Endothelial cell (in vitro differentiated cells): ENCODE results near the gene EDDM13. TPM values are rescaled to one million over a fixed set of nuclear protein-coding genes. Genes with fewer than 3 reads are reported as not detected.
"Not testable (repeated sequence)": the region's sequence is repeated elsewhere in the genome, so short reads cannot be mapped to it uniquely, and the experiment has no call there.

Experiments used
- DNase-seq: peaks from one replicate; pipeline ENCODE4 v3.0.0; 2021; ENCODE audit warnings: low spot score
- H3K27ac Mint-ChIP-seq: one replicate; pipeline ENCODE4 v1.8.0; 2021; ENCODE audit warnings: mixed read lengths, inconsistent platforms; ENCODE audit not compliant: unreplicated experiment
- H3K27me3 Mint-ChIP-seq: one replicate; pipeline ENCODE4 v1.8.0; 2021; ENCODE audit warnings: mild to moderate bottlenecking, moderate library complexity, mixed read lengths, inconsistent platforms; ENCODE audit not compliant: unreplicated experiment
- H3K36me3 Mint-ChIP-seq: one replicate; pipeline ENCODE4 v1.8.0; 2021; ENCODE audit warnings: mild to moderate bottlenecking, low read depth, mixed read lengths, inconsistent platforms; ENCODE audit not compliant: unreplicated experiment
- H3K4me1 Mint-ChIP-seq: one replicate; pipeline ENCODE4 v1.8.0; 2021; ENCODE audit warnings: mild to moderate bottlenecking, mixed read lengths, inconsistent platforms; ENCODE audit not compliant: unreplicated experiment
- H3K4me3 Mint-ChIP-seq: one replicate; pipeline ENCODE4 v1.8.0; 2021; ENCODE audit warnings: mild to moderate bottlenecking, mixed read lengths, inconsistent platforms; ENCODE audit not compliant: unreplicated experiment
- H3K9me3 Mint-ChIP-seq: one replicate; pipeline ENCODE4 v1.8.0; 2021; ENCODE audit warnings: mixed read lengths, inconsistent platforms; ENCODE audit not compliant: unreplicated experiment
- total RNA-seq: library from RNA; stranded (reverse); fragmentation: NEBNext Ultra II Directional; extraction: Animal tissue kit (Norgen Biotek cat#: 25700); gene quantifications from one replicate; pipeline ENCODE4 v1.2.1, GENCODE V29; 2021; ENCODE audit not compliant: unreplicated experiment
- TF ChIP-seq, protein P1 (sequence below): fragments of 200-600 bp; sonication (generic); IDR thresholded peaks from one replicate; pipeline ENCODE4 v1.5.0; 2021; ENCODE audit warnings: antibody characterized with exemption; ENCODE audit not compliant: unreplicated experiment

Gene EDDM13
- total RNA-seq, 1 donor from 2014 or later = not detected

DNA sequence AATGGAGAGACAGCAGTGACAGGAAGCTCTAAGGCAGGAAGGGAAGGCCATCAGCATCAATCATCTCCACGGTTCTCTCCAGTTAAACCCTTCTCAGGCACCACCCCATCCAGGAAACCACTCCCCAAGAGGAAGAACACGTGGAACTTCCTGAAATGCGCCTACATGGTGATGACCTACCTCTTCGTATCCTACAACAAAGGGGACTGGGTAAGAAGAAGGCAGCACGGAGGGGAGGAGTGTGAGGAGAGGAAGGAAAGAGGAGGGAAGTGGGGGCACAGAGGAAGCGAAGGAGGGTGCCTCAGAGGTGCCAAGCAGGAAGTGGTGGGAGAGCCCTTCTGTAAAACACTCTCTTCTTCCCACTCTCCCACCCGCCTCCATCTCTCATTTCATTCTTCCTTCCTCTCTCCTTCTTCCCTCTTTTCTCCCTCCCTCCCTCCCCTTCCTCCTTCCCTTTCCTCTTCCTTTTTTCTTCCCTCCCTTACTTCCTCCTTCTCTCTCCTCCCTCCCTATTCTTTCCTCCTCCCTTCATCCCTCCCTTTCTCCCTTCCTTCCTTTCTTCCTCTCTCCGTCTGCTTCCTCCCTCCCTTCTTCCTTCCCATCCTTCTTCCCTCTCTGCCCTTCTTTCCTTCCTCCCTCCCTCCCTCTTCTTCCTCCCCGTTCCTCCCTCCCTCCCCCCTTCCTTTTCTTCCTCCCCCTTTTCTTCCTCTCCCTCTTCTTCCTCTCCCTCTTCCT lies 29.5 kb downstream of the EDDM13 start:
- Mint-ChIP-seq H3K4me1 (peaks cover 2% of the 10 kb centered on the region), H3K9me3 (no peaks in the 10 kb centered on the region), H3K27ac (no peak overlapping the region), H3K4me3 (peak overlapping the region; percentile 66), H3K36me3 (peaks cover 41% of the 10 kb centered on the region), H3K27me3 (no peaks in the 10 kb centered on the region)
- TF ChIP-seq, protein P1, sequence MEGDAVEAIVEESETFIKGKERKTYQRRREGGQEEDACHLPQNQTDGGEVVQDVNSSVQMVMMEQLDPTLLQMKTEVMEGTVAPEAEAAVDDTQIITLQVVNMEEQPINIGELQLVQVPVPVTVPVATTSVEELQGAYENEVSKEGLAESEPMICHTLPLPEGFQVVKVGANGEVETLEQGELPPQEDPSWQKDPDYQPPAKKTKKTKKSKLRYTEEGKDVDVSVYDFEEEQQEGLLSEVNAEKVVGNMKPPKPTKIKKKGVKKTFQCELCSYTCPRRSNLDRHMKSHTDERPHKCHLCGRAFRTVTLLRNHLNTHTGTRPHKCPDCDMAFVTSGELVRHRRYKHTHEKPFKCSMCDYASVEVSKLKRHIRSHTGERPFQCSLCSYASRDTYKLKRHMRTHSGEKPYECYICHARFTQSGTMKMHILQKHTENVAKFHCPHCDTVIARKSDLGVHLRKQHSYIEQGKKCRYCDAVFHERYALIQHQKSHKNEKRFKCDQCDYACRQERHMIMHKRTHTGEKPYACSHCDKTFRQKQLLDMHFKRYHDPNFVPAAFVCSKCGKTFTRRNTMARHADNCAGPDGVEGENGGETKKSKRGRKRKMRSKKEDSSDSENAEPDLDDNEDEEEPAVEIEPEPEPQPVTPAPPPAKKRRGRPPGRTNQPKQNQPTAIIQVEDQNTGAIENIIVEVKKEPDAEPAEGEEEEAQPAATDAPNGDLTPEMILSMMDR = no peak
- DNase-seq = no peak

DNA sequence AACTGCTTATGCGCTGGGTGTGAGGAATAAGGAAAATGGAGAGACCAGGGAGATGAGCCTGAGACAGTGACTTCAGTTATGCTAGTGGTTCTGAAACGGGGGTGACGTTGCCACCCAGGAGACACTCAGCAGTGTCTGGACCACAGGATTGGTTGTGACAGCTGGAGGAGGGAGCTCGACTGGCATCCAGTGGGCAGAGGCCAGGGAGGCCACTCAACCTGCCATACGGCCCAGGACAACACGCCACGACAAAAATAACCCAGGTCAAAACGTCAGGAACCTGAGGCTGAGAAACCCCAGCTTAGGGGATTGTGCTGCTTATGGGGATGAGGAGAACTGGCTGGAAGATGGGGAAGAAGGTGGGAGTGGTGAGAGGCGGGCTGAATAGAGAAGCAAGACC lies 31.7 kb downstream of the EDDM13 start:
- no peak for DNase-seq
- TF ChIP-seq, protein P1 = no peak
- no peaks in the 10 kb centered on the region for H3K27me3 Mint-ChIP-seq
- H3K4me3 Mint-ChIP-seq = peak overlapping the region; percentile 77
- no peak overlapping the region for H3K27ac Mint-ChIP-seq
- peaks cover 2% of the 10 kb centered on the region for H3K4me1 Mint-ChIP-seq
- H3K36me3 Mint-ChIP-seq = peaks cover 39% of the 10 kb centered on the region
- H3K9me3 Mint-ChIP-seq = no peaks in the 10 kb centered on the region

DNA sequence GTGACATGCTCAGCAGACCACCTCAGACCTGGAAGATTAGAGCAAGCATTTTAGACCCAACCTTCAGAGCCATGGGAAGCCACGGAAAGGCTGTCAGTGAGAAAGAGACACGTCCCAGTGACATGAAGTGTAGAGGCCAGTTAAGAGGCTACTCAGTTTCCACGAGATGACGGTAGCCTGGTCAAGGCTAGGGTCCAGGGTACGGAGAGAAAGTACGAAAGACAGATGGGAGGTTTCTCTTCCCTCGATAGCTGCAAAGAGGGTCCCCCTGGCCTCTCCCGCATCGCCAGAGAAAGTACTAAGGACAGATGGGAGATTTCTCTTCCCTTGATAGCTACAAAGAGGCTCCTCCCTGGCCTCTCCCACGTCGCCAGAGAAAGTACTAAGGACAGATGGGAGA lies 33.5 kb downstream of the EDDM13 start:
- H3K27me3 Mint-ChIP-seq = no peaks in the 10 kb centered on the region
- H3K27ac Mint-ChIP-seq = no peak overlapping the region
- DNase-seq = no peak
- peaks cover 35% of the 10 kb centered on the region for H3K36me3 Mint-ChIP-seq
- TF ChIP-seq, protein P1 = no peak
- no peak overlapping the region for H3K4me3 Mint-ChIP-seq
- H3K9me3 Mint-ChIP-seq = no peaks in the 10 kb centered on the region
- H3K4me1 Mint-ChIP-seq = peaks cover 2% of the 10 kb centered on the region

DNA sequence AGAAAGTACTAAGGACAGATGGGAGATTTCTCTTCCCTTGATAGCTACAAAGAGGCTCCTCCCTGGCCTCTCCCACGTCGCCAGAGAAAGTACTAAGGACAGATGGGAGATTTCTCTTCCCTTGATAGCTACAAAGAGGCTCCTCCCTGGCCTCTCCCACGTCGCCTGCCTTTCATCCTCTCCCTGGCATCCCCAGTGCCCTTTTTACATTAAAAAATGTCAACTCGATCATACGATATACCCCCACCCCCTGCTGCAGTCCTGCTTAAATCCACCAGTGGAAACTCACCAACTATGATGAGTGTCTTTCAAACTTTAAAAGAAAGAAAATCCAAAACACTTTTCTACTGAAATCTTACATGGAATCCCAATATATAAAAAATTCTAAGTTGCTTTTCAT lies 34.5 kb downstream of the EDDM13 start:
- H3K36me3 Mint-ChIP-seq = peaks cover 27% of the 10 kb centered on the region
- H3K4me3 Mint-ChIP-seq, H3K27ac Mint-ChIP-seq, DNase-seq, H3K27me3 Mint-ChIP-seq, H3K4me1 Mint-ChIP-seq, H3K9me3 Mint-ChIP-seq: not testable (repeated sequence)

DNA sequence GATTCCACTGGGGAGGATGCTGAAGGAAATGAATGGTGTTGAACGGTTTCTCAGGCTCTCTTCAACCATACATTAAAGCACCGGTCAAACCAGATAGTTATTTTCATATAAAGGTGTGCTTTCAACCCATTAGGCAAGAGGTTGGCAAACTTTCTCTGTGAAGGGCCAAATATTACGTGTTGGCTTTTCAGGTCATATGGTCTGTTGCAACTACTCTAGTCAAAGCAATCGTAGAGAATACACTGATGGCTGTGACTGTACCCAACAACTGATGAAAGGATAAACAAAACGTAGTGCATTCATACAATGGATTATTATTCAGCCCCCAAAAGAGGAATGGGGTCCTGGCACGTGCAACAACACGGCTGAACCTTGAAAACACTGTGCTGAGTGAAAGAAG lies 36.2 kb downstream of the EDDM13 start:
- H3K27ac Mint-ChIP-seq = peak overlapping the region; percentile 17
- no peak for DNase-seq
- no peaks in the 10 kb centered on the region for H3K9me3 Mint-ChIP-seq
- TF ChIP-seq, protein P1 = no peak
- no peaks in the 10 kb centered on the region for H3K27me3 Mint-ChIP-seq
- H3K36me3 Mint-ChIP-seq = peaks cover 23% of the 10 kb centered on the region
- peaks cover 10% of the 10 kb centered on the region for H3K4me1 Mint-ChIP-seq
- H3K4me3 Mint-ChIP-seq = no peak overlapping the region
